Measurements from ENCODE around the gene SNX1.

GRCh38 chr15:64155802-64156651, 60.2 kb downstream of the SNX1 start:
- TF ChIP-seq CTCF (conservative IDR thresholded peaks at IDR 0.05; ENCODE audit: low read length) (no peak), EZH2phosphoT487 (IDR thresholded peaks at IDR 0.05; ENCODE audit: borderline replicate concordance) (no peak)

All from Loucy (cell line).